ENCODE measurements around the gene SLMAP. TPM values are rescaled to one million over a fixed set of nuclear protein-coding genes. Genes with fewer than 3 reads are reported as not detected.

The SLMAP gene
- total RNA-seq = 100 to 1,000 TPM; 213 to 259 TPM
- long read RNA-seq, transcript SLMAP-205 (11 exons, 3,066 nt) = major isoform, 25 of 385 reads
- long read RNA-seq, partial matches to known transcripts = 327 of 385 reads
- long read RNA-seq, other reads (novel, unspliced or antisense) = 31 of 385 reads

GRCh38 chr3:57755741-57756527, at the start of gene SLMAP:
Gene SLMAP, plus strand, starts transcription at chr3:57756309. Its CDS starts 1,343 bp downstream, at chr3:57757652.
- DNase-seq = peak; percentile 98
- intact Hi-C loops (cut with DNase I) = loop anchor here in 1 of 2 donors (1.0 kb wide), 1 partner anchor 64 kb away; no protein-coding TSS in a partner anchor

GRCh38 chr3:57706462-57706861, 49.6 kb upstream of the SLMAP start:
- ATAC-seq = no peak
- DNase-seq = no peak

More at GRCh38 chr3:57755741-57756527, at the start of gene SLMAP:
- peak; percentile 99 for ATAC-seq

GRCh38 chr3:57709031-57709430, 47.1 kb upstream of the SLMAP start:
- ATAC-seq (no peak), DNase-seq (no peak)
- intact Hi-C loops (cut with DNase I) = no loop called here

More at GRCh38 chr3:57706462-57706861, 49.6 kb upstream of the SLMAP start:
- intact Hi-C loops (cut with DNase I) = no loop called here

DNA sequence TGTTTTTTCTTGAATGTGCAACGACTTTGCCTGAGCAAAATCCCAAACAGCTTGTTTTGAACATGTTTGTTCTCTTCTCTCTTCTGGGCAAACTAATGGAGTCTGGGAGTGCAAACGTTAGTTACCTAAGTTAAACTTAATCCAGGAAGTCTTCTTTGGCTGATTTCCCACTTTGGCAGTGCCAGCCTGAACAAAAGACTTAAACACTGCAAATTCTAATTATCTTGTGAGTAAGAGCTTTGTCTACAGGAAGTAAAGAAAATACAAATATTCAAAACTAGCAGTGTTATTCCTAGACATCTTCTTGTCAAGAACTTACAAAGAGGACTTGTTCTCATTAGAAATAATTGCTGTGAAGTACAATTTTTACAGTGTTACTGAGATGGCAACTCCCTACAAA, 46.5 kb upstream of the SLMAP start:
- intact Hi-C loops (cut with DNase I) = no loop called here
- ATAC-seq = no peak
- no peak for DNase-seq

GRCh38 chr3:57715686-57716085, 40.4 kb upstream of the SLMAP start:
- no peak for DNase-seq
- peak in 1 of 2 donors; percentile 47 for ATAC-seq
- intact Hi-C loops (cut with DNase I) = no loop called here

- DNase-seq = no peak
- intact Hi-C loops (cut with DNase I) = no loop called here
Measured at GRCh38 chr3:57717205-57717868, 38.8 kb upstream of the SLMAP start.

GRCh38 chr3:57718118-57718517, 38.0 kb upstream of the SLMAP start:
- no peak for ATAC-seq
- DNase-seq = no peak
- intact Hi-C loops (cut with DNase I) = no loop called here

More at GRCh38 chr3:57717205-57717868, 38.8 kb upstream of the SLMAP start:
- no peak for ATAC-seq

DNA sequence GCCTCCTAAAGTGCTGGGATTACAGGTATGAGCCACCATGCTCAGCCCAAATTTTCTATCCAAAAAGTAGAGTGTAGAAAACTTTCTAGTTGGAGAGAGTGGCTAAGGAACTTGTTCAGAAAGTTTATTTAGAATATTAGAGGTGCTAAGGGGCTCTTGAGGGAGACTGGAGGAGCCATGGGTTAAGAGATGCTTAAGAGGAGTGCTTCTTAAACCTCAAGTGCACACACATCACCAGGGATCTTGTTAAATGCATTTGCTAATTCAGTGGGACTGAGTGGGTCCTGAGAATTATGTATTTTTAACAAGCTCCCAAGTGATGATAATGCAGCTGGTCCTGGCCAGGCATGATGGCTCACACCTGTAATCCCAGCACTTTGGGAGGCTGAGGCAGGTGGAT, 29.7 kb upstream of the SLMAP start:
- intact Hi-C loops (cut with DNase I) = no loop called here
- DNase-seq (no peak), ATAC-seq (no peak)

- ATAC-seq (no peak), DNase-seq (no peak)
- intact Hi-C loops (cut with DNase I) = no loop called here
Measured at GRCh38 chr3:57727106-57727505, 29.0 kb upstream of the SLMAP start.

DNA sequence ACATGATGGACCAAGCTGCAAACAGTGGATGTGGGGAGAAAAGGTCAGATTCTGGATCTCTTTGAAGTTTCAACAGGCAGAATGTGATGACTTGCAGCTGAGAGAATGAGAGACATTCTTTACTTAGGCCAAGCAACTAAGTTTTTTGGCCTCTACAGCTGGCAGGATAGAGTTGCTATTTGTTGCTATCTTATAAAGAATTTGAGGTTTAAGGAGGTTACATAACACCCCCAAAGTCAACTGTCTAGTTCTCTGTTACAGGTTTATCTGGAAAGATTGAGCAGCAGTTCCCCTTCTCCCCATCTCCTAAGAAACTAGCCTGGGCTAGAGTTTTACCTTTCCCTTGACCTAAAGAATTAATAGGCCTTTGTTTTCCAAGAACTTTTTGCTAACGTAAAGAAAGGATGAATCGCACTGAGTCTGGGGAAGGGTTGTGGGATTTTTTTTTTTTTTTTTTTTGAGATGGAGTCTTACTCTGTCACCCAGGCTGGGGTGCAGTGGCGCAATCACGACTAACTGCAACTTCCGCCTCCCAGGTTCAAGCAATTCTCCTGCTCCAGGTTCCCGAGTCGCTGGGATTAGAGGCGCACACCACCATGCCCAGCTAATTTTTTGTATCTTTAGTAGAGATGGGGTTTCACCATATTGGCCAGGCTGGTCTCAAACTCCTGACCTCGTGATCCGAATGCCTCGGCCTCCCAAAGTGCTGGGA, 26.6 kb upstream of the SLMAP start:
- ATAC-seq = no peak
- intact Hi-C loops (cut with DNase I) = no loop called here
- DNase-seq = no peak

DNA sequence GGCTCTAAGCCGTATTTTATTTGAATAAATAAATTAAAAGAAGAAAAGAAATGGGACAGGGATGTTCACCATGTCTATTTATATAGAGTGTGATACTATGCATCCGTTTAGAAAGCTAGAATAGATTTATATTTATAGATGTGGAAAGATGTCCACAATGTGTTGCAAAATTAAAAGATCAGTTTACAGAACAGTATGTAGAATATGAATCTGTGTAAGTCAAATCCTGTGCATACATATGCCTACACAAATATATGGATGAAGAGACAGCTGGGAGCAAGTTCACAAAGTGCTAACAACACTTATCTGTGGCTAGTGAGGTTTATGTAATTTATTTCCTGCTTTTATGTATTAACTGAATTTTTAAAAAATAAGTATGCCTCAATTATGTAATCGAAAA, 25.4 kb upstream of the SLMAP start:
- no peak for ATAC-seq
- no peak for DNase-seq
- intact Hi-C loops (cut with DNase I) = no loop called here

GRCh38 chr3:57731311-57731710, 24.8 kb upstream of the SLMAP start:
- DNase-seq = no peak
- ATAC-seq = no peak
- intact Hi-C loops (cut with DNase I) = no loop called here

DNA sequence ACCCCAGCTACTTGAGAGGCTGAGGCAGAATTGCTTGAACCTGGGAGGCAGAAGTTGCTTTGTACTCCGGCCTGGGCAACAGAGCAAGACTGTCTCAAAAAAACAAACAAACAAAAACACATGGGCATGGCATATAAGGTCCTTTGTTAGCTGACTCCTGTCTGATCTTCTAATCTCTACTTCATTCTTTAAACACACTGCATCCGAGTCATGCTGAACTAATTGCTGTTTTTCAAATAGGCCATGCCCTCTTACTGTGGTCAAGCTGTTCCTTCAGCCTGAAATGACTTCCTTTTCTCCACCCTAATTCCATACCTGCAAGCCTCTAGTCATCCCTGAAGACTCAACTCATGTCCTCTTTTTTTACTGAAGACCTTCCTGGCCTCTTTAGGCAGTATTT, 22.3 kb upstream of the SLMAP start:
- DNase-seq = no peak
- no peak for ATAC-seq
- intact Hi-C loops (cut with DNase I) = no loop called here

GRCh38 chr3:57735405-57735804, 20.7 kb upstream of the SLMAP start:
- DNase-seq (no peak), ATAC-seq (no peak)
- intact Hi-C loops (cut with DNase I) = no loop called here

DNA sequence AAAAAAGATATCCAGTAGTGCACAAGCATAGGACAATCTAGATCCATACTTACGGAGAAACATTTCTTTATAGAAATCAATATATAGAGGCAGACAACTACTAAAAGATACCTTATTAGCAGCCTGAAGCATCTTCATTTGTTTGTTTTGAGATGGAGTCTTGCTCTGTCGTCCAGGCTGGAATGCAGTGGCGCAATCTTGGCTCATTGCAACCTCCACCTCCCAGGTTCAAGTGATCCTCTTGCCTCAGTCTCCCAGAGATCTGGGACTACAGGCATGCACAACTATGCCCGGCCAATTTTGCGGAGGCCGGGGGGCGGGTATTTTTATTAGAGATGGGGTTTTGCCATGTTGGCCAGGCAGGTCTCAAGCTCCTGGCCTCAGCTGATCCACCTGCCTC, 18.3 kb upstream of the SLMAP start:
- intact Hi-C loops (cut with DNase I) = no loop called here
- no peak for ATAC-seq
- no peak for DNase-seq

GRCh38 chr3:57738391-57738790, 17.7 kb upstream of the SLMAP start:
- ATAC-seq = no peak
- no peak for DNase-seq
- intact Hi-C loops (cut with DNase I) = no loop called here

DNA sequence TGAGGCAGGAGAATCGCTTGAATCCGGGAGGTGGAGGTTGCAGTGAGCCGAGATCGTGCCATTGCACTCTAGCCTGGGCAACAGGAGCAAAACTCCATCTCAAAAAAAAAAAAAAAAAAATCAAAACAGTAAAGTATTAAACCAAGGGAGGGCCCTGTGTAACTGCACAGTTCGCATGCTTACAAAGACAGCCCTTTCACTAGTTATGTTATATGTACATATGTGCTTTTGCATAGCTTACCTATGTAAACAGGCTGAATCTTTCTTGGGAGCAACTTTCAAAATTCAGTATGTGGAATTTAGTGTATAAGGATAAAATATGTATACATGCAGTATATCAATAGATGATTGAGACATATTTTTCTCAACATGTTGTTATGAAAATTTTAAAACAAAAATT, 16.1 kb upstream of the SLMAP start:
- ATAC-seq (no peak), DNase-seq (no peak)
- intact Hi-C loops (cut with DNase I) = no loop called here

DNA sequence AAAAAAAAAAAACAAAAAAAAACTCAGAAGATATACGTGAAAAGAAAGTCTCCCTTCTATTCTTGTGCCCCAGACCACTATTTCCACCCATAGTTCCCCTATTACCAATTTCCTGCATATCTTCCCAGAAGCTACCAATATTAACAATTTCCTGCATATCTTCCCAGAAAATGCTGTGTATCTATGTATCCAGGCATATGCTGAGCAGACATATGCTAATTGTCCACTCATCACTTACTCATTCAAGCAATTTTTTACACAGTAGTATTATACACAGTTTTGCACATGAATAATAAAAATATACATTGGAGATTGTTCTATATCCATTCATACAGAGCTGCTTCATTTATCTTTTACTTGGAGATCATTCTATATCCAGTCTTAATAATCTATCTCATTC, 12.6 kb upstream of the SLMAP start:
- intact Hi-C loops (cut with DNase I) = no loop called here
- ATAC-seq (no peak), DNase-seq (no peak)

GRCh38 chr3:57745101-57745500, 11.0 kb upstream of the SLMAP start:
- ATAC-seq = no peak
- DNase-seq = no peak
- intact Hi-C loops (cut with DNase I) = no loop called here
